Measurements from ENCODE around the gene WNT1. TPM values are rescaled to one million over a fixed set of nuclear protein-coding genes. Genes with fewer than 3 reads are reported as not detected.

Gene WNT1
- total and polyA plus RNA-seq, 2 of the 4 experiments (the other 2 are of a cell fraction) = not detected

GRCh38 chr12:48966177-48966895, 11.8 kb upstream of the WNT1 start:
- Histone ChIP-seq H3K79me1 (ENCODE audit: low read depth in 1 of 2, low read length in 2 of 2) (no peaks in the 10 kb centered on the region), H3K9me3 (ENCODE audit: control insufficient read depth, insufficient read depth, low read length) (no peaks in the 10 kb centered on the region), H3K27me3 (ENCODE audit: control insufficient read depth, insufficient read depth, low read length) (peaks cover 64% of the 10 kb centered on the region), H2BK5ac (ENCODE audit: low read depth, low read length, poor library complexity, severe bottlenecking) (no peak overlapping the region), H2AK9ac (replicated peaks; ENCODE audit: low read depth, low read length, poor library complexity) (no peak overlapping the region), H3K4ac (ENCODE audit: low read depth, low read length) (no peak overlapping the region), H4K20me1 (ENCODE audit: insufficient read depth, low read length) (no peaks in the 10 kb centered on the region), H2BK120ac (ENCODE audit: low read depth, low read length) (no peak overlapping the region), H4K5ac (ENCODE audit: low read depth, low read length) (no peak overlapping the region), H2BK15ac (ENCODE audit: low read depth, low read length) (no peak overlapping the region), H2BK20ac (ENCODE audit: low read depth, low read length) (no peak overlapping the region), H4K91ac (ENCODE audit: insufficient read depth, low read depth, low read length) (no peak overlapping the region), H3K9me1 (ENCODE audit: insufficient read depth, low read length) (no peaks in the 10 kb centered on the region), H2AK5ac (ENCODE audit: low read depth, low read length) (no peak overlapping the region), H3K18ac (ENCODE audit: low read depth, low read length) (no peak overlapping the region), H4K8ac (ENCODE audit: low read depth in 2 of 2, low read length in 2 of 2) (no peak overlapping the region), H3K27ac (ENCODE audit: insufficient read depth, low read length) (no peak overlapping the region), H3K56ac (ENCODE audit: extremely low read depth, insufficient read depth, low read length) (no peak overlapping the region), H3K4me1 (ENCODE audit: control insufficient read depth, insufficient read depth, low read length) (peaks cover 4% of the 10 kb centered on the region; the same call in 1 of the 2 replicates), H3K14ac (replicated peaks; ENCODE audit: low read depth, low read length) (no peak overlapping the region), H3K4me3 (ENCODE audit: insufficient read depth, low read depth, low read length) (no peak overlapping the region), H3K9ac (ENCODE audit: low read depth, low read length) (no peak overlapping the region), H3K23ac (ENCODE audit: low read depth, low read length) (no peak overlapping the region), H3K36me3 (ENCODE audit: control insufficient read depth, insufficient read depth, low read length) (no peaks in the 10 kb centered on the region), H3K4me2 (ENCODE audit: low read depth, low read length) (no peak overlapping the region), H2AFZ (replicated peaks; ENCODE audit: low read length, poor library complexity) (no peak overlapping the region)
- ATAC-seq (ENCODE audit: low read depth) = no peak
- intact Hi-C loops (cut with micrococcal nuclease) = no loop called here
- TF ChIP-seq RFX5 (IDR thresholded peaks at IDR 0.05; ENCODE audit: low read depth, low read length) (no peak), RAD21 (IDR thresholded peaks at IDR 0.05; ENCODE audit: low read length) (no peak), MAZ (IDR thresholded peaks at IDR 0.05; ENCODE audit: borderline replicate concordance, low read depth, low read length) (no peak), ELK1 (IDR thresholded peaks at IDR 0.05; ENCODE audit: borderline replicate concordance, low read depth, low read length) (no peak), RCOR1 (IDR thresholded peaks at IDR 0.05; ENCODE audit: insufficient replicate concordance, low read length) (no peak), MAFK (IDR thresholded peaks at IDR 0.05; ENCODE audit: low read depth, low read length) (no peak), NFE2L2 (IDR thresholded peaks at IDR 0.05; ENCODE audit: low read depth, low read length) (no peak), USF2 (IDR thresholded peaks at IDR 0.05; ENCODE audit: low read depth, low read length) (no peak), CTCF (conservative IDR thresholded peaks at IDR 0.05; ENCODE audit: low read depth, low read length) (no peak), POLR2A (IDR thresholded peaks at IDR 0.05; ENCODE audit: low read depth, low read length) (no peak), FOS (IDR thresholded peaks at IDR 0.05; ENCODE audit: low read depth, low read length) (no peak), SMC3 (IDR thresholded peaks at IDR 0.05; ENCODE audit: low read depth, low read length) (no peak), MXI1 (IDR thresholded peaks at IDR 0.05; ENCODE audit: borderline replicate concordance, low read depth, low read length) (no peak), BHLHE40 (IDR thresholded peaks at IDR 0.05; ENCODE audit: low read depth, low read length) (no peak), CHD1 (IDR thresholded peaks at IDR 0.05; ENCODE audit: low read depth, low read length) (no peak), CEBPB (IDR thresholded peaks at IDR 0.05; ENCODE audit: low read depth, low read length) (no peak)
- DNase-seq = no peak
- dilution Hi-C loops (cut with HindIII; ENCODE audit: low sequenced_read_pairs, unreplicated experiment) = no loop called here
- in situ Hi-C loops (cut with MboI; ENCODE audit: low sequenced_read_pairs) = no loop called here
- 40% methylated on average over 6 of the region's 20 CpGs; no CpG with 5 or more reads in 1 of the 2 experiments for WGBS, 2 experiments (ENCODE audit: extremely low coverage in 2 of 2, insufficient read length in 1 of 2)
- ChIA-PET POLR2A (ENCODE audit: unreplicated experiment) (no interaction called here), CTCF (interaction anchor here (1.2 kb wide), 1 partner anchor 11 kb away, joined by 4 read pairs; the partner anchor contains the start of gene WNT1)
- BruUV-seq (replicated peaks) = no TSS peak

Measured in IMR-90 (cell line).